ENCODE measurements around the gene GPR21.

Gene GPR21

DNA sequence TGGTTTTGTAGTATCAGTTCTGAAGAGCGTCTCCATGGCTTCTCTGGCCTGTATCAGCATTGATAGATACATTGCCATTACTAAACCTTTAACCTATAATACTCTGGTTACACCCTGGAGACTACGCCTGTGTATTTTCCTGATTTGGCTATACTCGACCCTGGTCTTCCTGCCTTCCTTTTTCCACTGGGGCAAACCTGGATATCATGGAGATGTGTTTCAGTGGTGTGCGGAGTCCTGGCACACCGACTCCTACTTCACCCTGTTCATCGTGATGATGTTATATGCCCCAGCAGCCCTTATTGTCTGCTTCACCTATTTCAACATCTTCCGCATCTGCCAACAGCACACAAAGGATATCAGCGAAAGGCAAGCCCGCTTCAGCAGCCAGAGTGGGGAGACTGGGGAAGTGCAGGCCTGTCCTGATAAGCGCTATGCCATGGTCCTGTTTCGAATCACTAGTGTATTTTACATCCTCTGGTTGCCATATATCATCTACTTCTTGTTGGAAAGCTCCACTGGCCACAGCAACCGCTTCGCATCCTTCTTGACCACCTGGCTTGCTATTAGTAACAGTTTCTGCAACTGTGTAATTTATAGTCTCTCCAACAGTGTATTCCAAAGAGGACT is 1.5 kb downstream of the GPR21 start:
- DNase-seq = no peak

DNA sequence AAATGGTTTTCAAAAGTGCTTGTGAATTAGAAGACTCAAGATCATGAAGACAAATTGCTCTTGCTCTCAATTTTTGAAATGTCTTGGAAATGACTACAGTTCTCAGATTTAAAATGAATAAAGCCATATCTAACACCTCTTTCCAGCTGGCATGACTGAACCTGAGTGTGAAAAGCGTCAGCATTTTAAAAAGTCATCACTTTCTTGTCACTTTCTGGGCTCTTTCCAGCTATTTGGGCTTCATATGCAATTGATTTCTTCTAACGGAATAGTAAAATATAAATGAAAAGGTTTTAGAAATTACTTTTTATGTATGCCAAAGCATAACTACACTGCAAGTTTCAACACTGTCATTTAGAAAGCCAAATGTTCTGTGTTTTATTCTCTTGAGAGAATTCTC is 2.3 kb downstream of the GPR21 start:
- DNase-seq = no peak

DNA sequence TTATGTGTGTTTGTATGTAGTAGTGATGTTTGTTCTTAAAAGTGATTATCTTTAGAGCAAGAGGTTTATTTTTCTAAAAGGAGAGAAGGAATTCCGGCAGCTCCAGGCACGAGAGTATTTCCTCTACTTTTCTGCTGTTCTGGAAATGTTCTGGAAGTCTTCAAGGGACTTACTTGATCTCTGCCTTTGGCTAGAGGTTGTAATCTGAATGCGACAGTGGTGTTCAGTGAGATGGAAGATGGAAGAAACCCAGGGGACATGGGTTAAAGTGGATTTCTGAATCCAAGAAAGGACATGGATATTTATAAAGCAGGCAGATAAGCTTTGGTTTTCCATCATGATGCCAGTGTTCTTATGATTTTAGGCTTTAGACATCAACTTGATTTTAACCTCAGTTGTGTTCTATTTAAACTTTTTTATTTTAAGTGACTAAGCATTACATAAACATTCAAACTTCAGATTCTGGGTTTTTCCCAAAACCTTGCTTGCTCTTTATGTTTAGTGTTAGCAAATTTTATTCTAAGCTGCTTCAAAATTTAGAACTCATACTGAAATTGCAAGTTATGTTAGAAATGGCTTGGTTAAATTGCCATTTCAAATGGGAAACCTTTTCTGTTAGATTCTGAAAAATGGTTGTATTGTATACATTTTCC is 3.6 kb downstream of the GPR21 start:
- no peak for DNase-seq

DNA sequence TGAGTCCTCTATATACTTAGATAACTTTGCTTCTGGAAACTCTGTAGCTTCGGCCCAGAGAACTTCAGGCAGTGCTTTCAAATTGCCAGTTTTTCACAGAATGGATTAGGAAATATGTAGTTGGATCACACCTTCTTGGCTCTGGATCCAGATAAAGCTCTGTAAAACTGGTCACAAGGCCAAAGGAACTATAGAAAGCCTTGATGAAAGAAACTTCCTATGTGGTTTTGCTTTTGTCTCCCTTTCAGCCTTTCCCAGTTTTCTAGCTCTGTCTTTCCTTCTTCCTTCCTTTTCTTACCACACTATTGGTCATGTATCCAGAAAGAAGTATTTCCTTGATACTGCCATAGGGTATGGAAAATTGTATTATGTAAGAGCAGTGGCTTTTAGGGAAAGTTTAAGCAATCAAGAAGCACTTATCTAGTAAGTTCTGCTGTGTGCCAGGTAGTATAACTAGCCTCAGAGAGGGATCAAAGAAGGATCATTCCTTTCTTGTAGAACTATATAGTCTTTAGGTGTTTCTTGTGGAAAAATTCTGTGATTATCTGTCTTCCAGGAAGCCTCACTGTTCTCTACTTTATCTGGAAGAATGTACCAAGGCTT is 6.3 kb downstream of the GPR21 start:
- no peak for DNase-seq

DNA sequence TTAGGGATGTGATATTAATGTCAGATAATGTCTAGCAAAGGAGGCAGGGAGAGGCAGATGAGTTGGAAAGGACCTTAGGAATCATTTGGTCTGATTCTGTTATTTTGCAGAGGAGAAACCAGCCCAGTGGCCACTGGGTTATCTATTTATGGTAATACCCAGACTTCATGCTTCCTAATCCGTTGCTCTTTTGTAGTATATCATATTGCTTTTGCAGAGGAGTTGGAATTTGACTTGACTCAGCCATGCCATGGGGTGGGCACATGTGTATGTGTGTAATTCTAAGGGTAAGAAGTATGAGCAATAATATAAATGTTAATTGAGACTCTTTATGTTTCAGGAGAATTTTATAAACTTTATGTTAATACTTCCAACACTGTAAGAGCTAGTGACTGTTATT is 7.3 kb downstream of the GPR21 start:
- no peak for DNase-seq

DNA sequence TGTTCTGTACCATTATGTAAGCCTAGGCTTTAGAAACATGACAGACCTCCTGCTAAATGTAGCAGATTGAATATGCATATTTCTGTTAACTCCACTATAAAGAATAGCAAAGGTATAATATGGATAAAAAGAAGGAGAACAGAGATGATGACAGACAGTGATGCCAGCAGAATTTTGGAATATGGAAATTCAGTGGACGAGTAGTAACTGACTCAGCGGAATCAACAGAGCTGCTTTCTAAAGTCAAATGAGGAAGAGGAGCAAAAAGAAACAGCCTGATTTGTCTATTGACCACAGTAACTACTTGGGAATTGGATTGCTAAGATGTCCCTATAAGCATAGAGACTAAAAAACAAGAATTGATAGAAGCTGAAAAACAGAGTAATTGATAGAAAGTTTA is 8.0 kb downstream of the GPR21 start:
- DNase-seq = no peak

DNA sequence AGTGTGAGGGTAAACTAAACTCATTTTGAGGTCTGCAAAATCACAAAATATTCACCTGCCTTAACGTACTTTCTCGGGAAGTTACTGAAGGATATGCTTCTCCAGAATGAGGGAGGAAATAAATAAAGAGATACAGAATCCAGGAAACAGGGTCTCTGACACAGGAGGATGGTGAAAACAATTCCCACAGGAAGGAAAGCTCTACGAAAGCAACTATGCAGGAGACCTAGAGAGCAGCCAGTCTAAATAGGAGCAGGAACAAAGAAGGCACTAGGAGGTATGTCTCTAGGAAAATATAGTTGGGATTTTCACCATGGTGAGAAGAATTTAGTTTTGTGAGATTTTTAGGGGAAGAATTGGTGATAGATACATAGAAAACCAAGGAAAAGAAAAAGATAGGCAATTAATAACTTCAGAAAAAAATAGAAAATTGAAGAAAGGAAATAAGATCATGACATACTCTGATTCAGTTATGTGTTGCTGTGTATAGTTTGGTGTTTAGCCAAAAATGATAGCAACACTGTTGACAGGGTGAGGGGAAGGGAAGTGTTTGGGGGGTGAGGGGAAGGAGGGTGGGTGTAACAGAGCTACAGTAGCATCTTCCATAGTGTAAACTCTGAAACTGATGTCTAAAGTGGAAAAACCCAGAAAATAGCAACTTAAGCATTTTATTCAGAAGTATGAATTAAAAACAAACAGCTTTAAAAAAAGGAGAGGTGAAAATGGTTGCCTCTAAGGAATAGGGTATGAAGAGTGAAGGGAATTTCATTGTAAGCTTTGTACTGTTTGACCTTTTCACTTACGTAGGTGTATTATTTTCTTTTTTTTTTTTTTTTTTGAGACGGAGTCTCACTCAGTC is 9.8 kb downstream of the GPR21 start:
- no peak for DNase-seq

DNA sequence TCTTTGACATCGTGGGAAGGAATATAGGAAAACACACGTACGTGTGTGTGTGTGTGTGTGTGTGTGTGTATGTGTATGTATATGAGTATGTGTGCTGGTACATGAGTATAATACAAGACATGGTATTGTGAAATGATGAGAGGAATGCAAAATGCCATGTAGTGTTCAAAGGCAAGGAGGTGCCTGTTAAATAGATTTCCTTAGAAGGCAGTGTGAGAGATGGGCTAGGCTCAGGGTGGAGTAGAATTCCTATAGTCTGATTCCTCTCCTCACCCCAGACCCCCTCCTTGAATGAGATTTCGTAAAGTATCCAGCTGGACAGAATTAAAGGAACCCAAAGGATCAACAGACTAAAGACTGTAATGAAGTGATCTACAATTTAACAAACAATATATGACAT is 11.1 kb downstream of the GPR21 start:
- DNase-seq = no peak

DNA sequence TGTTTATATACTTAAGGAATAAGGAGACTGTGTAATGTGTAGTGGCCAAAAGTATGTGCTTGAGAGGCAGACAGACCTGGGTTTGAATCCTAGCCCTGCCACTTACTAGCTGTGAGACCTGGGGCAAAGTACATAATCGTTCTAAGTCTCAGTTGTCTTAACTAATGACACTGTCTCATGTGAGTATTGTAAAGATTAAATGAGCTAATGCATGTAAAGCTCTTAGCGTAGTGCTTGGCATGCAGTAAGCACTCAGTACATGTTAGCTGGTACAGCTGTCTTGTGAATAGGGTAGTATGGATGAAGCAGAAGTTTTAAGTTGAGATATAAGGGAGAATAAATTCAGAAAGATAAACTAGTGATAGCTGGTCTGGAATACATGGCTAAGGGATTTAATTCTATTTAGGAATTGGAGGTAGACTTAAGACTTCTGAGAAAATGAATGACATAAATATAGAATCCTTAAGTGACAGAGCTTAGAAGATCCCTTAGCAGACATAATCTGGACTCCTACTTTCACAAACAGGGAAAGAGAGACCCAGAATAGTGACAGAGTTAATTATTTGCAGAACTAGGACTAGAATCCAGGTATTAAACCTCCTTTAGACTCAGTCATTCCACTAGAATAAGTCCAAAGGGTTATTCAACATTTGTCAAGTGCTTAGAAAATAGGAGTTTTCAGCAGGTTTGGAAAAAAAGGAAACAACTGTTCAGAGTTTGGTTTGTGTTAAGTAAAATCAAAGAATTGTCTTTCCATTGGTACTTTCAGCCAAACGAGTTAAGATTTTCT is 13.1 kb downstream of the GPR21 start:
- DNase-seq = no peak

DNA sequence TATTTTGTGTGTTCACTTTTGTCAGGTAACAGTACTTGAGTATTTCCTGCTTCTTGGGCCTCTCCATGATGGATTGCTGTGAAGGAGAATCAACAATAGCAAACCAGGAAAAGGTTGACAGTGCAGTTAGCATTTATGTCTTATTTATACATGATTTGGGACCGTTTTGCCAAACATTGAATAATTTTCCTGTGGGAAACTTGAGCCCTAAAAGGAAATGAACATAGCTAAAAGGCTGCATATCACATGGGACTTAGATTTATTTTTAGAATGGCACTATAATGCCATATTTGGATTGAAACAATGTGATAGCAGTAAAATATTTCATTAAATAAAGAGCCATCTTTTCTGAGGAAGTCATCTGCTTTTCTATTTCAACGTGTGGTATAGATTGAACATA is 15.3 kb downstream of the GPR21 start:
- no peak for DNase-seq

DNA sequence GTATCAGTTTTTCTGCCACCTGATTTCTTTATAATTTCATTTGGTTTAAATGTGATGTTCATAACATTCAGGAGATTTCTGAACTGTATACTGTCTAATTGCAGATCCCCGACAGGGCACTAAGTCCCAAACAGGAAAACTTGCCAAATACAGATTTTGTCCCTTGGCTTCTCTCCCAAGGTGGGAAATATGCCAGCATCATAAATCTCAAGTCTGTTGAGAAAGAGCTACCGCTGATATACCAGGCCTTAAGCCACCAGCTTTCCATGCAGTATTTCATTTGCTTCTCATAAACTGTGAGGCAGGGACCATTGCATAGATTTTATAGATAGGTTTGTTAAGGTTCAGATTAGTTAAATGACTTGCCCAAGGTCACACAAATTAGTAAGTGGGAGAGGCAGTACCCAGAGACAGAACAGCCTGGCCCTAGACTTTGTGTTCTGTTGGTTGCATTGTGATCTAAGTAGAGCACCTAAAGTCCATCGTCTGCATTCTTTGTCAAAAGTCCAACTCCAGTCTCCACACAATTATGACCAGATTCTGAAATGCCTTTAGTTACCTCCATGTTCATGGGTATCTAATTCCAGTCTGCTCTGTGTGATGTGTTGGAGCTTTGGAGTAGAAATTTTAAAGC is 16.2 kb downstream of the GPR21 start:
- no peak for DNase-seq

DNA sequence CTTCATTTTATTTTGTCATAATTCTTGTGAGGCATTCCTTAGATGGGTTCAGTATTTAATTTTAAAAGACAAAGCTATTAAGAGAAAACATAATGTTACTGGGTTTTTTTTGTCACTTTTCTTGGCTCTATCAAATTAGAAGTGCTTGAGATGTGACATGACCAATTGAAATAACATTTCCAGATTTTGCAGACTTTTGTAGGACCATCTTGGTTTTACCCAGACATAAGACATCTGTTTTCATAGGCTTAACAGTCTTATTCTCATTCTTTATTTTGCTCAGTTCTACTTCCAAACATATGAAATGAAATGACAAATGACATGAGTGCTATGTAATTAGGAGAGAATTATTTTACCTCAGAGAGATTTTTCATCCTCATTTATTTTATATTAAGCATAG is 19.6 kb downstream of the GPR21 start:
- no peak for DNase-seq

DNA sequence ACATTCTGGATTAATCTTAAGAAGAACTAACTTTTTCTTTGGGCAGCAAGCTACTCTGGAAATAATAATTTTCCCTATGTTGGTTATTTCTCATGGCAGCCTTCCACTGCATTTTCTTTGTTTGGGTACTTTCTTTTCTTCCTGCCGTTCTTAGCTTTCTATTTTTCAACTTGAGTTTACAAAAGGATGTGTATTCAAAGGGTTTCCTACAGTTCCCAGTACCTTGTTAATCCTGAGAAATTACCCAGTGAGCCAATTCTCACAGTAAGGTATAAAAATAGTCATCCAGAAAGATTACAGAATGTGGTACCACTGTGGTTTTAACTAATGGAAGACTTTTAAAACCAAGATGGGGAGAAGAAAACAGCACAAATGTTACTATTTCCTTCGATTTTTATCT is 20.2 kb downstream of the GPR21 start:
- DNase-seq = no peak

DNA sequence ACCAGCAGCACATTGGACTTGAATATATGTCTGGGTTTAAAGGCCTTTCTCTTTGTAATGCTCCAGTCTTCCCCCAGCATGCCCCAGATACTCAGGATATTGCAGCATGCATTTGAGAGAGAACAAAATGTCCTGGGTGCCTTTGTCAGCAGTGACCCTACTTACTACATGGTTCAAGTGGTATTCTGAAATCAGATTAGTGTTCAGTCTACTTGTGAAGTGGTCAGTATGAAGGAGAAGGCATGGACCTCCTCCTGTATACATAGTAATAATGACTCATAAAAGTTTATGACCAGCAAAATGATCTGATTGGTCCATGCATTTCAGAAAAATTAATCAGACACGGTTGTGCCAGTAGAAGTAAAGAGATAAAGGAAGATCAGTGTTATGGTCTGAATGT is 25.4 kb downstream of the GPR21 start:
- no peak for DNase-seq

DNA sequence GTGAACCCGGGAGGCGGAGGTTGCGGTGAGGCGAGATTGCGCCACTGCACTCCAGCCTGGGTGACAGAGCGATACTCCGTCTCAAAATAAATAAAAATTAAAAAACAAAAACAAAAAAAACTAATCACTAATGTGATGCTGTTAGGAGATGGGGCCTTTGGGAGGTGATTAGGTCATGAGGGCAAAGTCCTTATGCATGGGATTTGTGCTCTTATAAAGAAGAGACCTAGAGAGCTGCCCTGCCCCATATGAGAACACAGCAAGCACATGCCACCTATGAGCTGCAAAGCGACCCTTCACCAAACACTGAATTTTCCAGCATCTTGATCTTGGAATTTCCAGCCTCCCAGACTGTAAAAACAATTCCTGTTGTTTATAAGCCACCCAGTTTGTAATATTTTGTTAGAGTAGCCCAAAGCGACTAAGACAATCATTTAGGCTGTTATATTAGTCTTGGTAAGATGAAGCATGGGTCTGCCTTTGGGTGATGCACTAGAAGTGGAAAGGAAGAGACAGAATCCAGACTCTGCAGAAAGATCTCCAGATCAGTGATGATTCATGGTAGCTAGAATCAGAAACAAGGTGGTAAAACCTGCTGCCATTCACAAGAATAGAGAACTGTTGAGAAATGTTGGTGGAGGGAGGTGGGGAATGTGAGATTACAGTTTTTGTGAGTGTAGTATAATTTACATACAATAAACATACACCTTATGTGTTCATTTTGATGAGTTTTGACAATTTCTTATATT is 26.2 kb downstream of the GPR21 start:
- DNase-seq = no peak

DNA sequence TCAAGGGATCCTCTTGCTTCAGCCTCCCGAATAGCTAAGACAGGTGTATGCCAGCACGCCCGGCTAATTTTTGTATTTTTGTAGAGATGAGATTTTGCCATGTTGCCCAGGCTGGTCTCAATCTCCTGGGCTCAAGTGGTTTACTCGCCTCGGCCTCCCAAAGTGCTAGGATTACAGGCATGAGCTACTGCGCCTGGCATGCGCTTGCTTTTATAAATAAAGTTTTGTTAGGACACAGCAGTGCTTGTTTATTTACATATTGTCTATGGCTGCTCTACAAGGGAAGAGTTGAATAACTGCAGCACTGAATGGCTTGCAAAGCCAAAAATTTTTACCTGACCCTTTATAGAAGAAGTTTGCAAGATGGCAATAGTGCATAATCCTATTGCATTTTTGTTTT is 27.7 kb downstream of the GPR21 start:
- DNase-seq = no peak

DNA sequence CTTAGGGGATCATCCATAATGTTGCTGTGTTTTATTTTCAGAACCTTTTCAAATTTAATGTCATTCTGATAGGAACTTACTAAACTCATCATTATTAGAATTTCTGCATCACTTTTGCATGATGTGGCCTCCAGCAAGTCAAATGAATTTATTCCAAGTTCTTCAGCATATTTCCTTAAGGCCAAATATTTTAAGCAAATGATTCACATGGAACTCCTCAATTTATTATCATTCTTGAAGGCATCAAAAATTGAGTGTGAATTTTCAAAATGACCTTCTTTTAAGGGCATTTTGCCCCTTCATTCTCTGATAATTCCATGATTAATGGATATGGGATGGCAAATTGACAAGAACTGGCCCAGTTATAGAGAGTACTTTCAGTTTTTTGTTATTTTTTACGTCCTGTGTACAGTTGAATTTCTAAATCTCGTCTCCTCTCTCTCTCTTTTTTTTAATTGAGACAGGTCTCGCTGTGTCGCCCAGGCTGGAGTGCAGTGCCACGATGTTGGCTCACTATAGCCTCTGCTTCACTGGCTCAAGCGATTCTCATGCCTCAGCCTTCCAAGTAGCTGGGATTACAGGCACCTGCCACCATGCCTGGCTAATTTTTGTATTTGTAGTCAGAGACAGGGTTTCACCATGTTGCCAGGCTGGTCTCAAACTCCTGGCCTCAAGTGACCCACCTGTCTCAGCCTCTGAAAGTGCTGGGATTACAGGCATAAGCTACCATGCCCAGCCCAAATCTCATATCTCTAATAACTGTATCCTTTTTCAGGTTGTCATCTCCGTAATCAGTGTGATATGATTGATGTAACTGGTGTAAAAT is 29.1 kb downstream of the GPR21 start:
- DNase-seq = no peak

DNA sequence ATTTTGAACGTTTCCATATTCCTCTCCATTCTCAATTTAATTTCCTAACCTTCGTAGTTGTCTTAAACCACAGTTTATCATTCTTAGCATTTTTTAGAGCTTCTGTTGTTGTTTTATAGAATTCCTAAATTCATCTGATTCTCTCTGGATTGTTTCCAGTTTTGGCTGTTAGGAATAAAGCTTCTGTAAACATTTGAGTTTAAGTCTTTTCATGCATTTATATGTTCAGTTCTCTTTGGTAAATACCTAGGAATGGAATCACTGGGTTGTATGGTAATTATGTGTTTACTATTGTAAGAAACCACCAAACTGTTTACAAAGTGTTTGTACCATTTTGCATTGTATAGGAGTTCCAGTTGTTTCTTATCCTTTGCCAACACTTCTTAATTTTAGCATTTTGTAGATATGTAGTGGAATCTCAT is 29.7 kb downstream of the GPR21 start:
- DNase-seq = no peak

DNA sequence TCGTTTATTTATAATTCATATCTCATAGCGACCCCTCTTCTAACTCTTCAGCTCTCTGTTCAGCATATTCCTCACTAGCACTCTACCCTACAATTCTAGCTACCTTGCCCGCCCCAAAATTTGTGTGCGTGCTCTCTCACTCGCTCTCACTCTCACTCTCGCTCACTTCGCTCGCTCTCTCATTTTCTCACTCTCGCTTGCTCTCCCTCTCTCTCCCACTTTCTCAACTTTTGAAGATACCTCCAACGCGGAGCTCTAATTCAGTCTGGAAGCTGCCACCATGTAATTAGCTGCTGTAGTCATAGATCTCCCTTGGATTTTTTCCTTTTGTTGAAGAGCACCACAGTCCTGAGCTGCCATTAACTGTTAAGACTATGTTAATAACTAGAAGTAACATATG is 30.4 kb downstream of the GPR21 start:
- no peak for DNase-seq

DNA sequence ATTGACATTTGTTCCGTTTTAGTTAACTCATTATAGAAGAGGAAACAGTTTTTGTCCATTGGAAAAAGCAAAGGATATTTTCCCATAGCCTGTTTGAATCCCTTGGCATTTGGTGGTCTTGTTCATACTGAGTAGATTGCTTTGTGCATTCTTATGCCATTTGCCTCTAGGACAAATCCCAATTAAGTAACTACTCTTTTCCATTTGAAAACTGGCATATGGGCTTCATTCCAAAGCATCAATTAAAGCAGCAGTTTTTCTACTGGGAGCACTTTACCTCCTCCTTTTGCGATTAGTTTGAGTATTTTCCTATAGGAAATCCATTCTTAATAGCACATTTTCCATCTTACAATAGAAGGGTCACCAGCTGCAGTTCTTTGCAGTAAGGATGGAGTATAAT is 31.2 kb downstream of the GPR21 start:
- DNase-seq = no peak

DNA sequence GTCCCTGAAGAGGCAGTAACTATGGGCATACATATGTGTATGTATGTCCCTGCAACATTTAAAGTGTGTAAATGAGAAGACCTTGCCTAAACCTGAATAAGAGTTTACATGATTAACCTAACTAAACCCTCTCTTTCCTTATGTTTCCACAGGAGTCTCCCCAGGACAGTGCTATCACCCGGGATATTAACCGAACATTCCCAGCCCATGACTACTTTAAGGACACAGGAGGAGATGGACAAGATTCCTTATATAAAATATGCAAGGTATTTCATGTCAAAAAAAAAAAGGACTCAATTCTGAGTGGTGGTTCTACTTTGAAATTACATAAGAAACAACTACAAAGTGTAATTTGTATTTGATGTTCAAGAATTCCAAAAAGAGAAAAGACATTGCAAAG is 31.7 kb downstream of the GPR21 start:
- no peak for DNase-seq
